T-helper 9 cell (primary cell): ENCODE data around the gene PFKFB2.
A peak's percentile ranks its signal among the peaks of the same experiment; 100 is the strongest.

Source experiments
- DNase-seq: peaks from one replicate; pipeline ENCODE4 v3.0.0-alpha.2; 2020
- total RNA-seq, 2 donors: gene quantifications; one replicate each; lab custom pipeline; 2026; lab: John Stamatoyannopoulos, UW

PFKFB2 gene
- total RNA-seq = 8.0 to 10.9 reads per million in 2 donors

DNA sequence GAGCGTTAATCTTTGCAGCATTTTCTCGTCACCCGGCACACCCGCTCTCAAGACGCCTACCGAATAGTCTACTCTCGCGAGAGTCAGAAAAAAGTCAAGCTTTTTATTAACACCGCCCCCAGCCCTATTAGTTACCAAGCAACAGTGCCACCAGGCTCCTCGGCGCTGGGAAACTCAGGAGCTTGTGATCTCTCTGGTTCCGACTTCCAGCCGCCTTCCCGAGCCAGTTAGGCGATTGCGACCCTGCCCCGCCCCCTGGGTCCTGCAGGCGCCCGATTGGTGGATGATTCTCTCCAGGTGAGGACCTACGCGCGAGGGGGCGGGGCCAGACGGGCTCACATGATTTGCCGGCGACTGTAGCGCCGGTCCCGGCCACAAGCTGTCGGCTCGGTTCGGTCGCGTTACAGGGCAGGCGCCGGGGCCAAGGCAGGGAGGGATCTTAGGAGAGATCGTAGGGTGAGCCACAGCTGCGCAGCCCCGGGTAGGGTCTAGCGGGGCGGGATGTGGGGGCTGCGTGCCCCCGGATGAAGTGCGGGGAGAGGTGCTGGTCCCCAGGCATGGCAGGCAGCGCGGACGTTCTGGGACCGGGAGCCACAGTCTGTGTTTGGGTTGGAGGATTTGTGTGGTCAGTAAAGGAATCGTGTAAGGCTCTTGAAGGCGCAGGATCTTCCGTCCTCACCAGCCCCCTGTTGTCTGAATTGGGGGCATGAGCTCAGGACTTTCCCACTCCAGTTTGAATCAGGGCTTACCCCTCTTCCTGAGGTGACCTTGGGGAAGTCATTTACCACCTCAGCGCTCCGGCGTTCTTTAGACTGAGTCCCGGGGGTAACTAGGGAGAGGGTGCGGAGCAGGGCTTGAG lies at the start of gene PFKFB2:
PFKFB2 (plus strand) TSS at position 365 of the 859 bp plus-strand sequence. CDS start 1,443 bp downstream, outside the sequence.
- DNase-seq = peak; percentile 95

DNA sequence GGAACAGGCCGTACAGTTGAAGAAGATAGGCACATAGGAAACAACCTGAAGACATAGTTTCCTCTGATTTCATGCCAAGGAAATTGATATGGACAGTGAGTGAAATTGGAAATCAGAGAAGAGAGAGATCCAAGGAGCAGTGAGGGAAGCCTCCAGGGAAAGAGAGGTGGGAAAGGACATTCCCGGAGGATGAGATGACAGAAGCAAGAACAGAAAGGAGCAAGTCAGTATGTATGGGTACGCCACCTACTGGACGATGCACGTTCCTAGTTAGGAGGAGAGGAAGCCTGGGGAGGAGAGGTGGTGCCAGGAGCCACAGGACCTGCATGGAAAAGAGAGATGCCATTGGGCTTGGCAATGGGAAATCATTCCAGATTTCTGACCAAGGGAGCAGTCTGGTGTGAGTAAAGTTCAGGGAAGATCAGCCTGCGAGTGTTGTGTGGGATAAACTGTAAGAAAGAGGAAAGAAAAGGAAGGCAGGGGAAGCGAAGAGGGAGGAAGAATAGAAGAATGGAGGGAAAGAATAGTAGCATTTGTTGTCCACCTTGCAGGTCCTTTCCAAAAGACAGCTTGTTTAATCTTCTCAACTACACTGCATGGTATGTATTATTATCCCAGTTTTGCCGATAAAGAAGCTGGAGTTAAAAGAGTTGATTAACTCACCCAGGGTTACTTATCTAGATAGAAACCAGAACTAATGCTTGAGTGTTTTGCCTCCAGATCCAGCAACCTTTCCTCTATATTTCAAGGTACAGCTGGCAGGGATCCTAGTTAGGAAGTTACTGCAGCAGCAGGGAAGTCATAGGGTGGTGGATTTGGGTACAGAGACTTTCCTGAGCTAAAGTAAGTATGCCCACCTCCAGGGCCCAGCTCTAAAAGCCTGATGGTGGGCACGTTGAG lies 47.9 kb upstream of the PFKFB2 start:
- peak; percentile 25 for DNase-seq

DNA sequence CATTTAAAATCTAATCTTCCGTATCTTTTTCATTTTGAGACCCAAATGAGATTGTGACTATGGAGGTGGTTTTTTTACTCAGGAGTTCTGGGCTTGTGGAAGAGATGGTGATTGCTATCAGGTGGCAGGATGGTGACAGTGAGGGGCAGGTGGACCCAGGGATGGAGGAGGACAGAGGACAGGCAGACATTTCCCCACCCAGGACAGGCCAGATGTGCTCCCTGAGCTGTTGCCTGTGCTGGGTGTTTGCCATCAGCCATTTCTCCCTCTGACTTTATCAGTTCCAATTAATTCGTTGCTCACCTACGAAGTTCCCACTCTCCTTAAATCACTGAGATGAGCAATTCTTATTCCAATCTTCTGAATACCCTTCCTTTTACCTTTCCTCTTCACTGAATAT lies 47.0 kb upstream of the PFKFB2 start:
- no peak for DNase-seq

DNA sequence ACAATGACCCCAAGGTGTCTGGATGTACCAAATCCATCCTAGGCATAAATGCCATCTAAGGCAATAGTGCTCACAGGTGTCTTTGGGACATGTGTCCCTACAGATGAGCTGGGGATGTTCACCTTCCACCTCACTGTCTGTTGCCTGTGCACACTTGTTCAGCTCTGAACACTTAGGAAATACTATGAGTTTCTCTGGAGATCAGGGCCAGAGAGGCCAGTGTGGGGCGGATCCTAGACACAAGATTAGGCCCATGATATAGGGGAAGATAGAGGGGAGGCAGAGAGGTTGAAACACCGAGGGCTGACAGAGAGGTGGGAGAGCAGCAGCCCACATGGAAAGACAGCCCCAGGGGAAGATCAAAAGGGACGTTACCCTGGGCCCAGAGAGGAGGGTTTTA lies 46.2 kb upstream of the PFKFB2 start:
- no peak for DNase-seq

DNA sequence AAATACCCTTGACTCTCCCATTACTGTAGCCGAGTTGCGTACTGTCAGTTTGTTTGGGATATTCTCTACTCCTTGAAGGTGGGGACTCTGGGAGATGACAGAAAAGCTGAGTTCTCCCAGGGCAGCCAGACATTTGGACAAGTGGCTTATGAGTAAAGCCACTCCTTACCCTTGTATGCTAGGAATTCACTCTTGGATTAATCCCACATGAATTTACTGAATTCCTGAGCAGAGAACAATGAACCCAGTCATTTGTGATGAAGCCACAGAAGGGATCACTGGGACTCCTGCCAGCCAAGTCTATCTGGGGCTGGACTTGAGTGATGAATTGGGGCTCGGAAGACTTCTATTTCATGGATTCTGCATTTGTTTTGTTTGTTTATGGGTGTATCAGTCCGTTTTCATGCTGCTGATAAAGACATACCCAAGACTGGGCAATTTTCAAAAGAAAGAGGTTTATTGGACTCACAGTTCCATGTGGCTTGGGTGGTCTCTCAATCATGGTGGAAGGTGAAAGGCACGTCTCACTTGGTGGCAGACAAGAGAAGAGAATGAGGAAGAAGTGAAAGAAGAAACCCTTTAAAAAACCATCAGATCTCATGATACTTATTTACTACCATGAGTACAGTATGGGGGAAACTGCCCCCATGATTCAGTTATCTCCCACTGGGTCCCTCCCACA lies 45.6 kb upstream of the PFKFB2 start:
- no peak for DNase-seq

DNA sequence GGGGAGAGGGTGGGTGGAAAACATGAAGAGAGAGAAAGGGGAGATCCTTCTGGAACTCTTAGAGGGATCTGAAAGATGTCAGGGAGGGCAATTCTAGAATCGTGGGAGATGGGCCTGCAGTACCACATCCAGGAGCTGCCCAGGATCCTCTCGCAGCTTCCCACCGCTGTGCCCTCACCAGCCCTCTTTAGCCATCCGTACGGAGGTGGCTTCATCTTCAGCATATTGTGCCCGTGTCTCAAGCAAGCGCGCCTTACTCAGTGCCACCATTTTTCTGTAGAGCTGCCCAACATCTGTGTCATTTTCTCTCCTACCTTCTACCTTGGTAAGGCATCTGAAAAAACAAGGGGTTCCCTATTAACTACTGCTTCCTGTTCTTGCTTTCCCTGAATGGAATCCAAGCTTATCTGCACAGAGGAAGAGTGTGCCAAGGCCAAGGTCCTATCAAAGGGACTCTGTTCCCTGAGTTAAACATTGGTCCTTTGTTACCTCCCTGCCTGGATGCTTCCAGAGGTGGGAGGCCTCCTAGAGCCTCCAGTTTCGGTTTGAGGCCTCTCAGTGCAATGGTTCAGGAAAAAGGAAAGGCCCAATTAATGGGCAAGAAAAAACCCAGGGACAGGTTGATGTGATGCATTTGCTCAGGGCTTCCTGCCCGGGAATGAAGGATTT lies 43.8 kb upstream of the PFKFB2 start:
- no peak for DNase-seq

DNA sequence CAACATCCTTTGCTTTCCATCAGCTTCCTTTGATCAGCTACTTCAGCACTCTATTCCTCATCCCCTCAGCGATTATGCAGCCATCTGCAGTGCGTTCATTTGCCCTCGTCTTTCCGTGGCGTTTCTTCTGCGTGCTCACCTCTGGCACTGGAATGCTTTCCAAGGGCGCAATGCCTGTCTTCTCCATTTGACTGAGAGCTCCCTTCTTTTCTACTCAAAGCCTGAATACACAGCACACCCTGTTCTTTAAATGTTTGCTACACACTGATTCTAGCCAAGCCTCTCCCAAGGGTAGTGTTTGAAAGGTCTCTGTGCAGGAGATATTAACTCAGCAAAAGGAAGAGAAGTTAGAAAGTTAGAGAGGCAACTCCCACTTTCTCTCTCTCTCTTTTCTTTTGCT lies 43.1 kb upstream of the PFKFB2 start:
- no peak for DNase-seq

DNA sequence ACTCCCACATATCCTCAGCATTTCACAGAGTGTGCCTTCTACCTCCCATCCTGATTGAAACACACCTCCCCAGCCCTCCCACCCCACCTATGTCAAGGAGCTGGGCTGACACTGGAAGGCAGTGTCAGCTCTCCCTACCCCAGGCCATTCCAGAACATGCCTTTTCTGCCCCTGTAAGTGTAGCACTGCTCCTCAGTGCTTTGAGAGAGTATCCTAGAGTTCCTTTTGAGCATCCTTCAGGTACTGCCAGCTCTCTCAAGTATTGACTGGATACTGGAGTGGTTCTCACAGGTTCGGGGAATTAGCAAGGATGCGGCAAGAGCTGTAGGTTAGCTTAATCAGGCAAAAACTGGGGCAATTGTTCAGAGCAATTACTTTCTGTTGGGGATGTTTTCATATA lies 42.3 kb upstream of the PFKFB2 start:
- DNase-seq = no peak

DNA sequence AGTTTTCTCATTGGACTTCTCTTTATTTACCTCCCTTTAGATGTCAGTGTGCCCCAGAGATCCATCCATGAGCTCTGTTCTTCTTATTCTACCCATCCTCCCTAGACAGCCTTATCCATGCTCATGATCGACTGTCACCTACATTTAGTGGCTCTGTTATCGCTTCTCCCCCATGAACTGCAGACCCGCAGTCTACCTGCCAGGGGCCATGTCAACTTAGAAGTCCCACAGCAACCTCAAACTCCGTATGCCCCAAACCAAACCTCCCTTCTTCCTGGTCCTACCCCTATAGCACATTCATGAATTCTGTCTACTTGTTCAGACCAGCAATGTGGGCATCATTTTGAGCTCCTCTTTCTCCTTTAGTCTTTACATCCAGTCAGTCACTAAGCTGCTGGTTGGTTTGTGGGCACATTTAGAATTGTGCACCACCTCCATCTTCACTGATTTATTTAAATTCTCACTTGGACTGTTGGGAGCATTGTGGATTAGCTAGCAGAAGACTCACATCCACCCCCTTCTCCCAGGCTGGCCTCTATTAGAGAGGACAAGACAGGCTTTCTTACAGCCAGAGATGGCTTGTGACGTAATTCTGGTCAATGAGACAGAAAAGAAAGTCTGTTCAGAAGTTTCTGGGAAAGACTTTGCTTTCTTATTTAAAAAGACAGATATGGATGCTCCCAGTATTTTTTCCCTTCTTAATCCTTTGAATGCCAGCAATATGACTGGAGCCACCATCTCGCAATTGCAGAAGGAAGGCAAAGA lies 39.6 kb upstream of the PFKFB2 start:
- no peak for DNase-seq

DNA sequence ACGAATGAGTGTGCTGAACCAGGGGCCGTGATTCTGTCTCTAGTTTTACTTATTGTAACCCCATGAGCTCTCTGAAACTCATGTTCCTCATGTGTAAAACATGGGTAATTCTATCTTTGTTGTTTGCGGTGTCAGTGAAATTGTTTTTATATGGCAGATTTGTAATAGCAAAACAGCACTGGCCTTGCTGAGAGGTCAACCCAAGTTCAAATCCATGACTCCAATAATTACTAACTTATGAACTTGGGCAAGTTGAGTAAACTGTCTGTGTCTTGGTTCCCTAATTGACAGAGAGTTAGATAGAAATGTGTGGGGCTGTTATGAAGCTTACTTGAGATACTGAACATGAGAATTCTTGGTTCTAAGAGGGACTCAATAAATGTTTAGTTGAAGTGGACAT lies 38.3 kb upstream of the PFKFB2 start:
- no peak for DNase-seq

DNA sequence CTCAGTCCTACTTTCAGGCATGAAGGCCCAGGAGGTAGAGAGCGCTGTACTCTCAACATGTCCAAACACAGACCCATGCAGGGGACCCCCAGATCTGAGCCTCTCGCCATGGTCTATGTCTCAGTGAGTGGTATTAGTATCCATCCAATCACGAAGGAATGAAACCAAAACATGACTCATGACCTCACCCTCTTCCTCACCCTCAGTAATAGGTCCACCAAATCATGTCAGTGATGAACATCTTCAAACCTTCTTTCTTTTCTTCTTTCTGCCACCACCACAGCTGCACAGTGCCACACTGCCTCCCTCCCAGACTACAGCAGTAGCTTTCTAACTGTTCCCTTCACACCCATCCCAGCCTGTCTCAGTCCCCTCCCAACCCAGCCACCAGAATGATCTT lies 37.3 kb upstream of the PFKFB2 start:
- DNase-seq = no peak

DNA sequence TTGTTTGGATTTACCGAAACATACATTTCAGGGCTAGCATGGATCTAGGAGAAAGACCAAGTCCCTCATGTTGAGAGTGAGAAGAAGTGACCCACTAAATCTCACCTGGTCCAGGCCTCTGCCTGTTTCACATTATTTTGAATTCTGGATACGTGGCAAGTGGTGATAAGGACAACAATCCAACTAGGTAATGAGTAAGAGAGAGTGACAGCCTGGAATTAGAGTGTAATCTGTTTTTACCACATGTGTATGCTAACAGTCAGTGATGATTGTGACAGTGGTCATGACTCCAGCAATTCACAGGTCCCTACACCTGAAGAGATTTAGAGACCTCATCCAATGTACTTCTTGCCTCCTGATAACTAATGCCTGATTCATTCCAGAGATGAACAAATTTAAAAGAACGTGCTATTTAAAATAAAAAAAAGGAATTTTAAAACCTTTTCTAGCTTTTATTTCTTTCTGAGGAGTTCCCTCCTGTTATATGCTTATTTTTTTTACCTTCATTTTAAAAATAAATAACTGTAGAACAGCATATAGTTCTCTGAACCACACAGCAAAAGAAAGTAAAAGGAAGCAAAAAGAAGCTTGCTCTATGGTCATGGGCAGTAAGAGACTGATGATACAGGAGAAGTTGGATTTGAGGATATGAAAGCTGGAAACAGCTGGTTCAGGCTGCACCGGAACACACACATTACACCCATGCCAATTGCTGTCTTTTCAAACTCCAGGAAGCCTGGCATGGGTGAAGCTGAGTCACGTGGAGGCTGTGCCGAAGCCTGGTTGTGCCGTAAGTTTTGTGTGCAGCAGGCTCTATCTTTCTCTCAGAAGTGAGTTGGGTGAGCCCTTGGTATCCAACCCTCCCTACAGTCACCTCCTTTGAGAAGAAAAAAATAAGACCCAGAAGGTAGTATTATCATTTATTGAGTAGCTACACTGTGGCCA lies 35.2 kb upstream of the PFKFB2 start:
- no peak for DNase-seq

DNA sequence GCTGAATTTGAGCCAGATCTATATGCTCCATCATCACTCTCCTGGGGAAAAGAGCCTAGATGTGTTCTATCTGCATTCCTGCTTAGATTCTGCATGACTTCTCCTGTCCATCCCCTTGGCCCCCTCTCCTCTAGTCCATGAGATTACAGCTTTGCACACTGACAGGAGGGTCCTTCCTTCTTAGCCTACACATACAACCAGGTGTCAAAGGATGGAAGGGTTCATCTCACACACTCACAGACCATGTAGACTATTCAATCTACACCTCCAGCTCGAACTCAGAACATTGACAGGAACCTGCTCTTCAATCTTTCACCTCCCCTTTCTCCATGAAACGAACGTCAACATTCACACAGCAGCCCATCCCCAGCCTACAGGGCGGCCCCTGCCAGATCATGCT lies 34.4 kb upstream of the PFKFB2 start:
- DNase-seq = no peak

DNA sequence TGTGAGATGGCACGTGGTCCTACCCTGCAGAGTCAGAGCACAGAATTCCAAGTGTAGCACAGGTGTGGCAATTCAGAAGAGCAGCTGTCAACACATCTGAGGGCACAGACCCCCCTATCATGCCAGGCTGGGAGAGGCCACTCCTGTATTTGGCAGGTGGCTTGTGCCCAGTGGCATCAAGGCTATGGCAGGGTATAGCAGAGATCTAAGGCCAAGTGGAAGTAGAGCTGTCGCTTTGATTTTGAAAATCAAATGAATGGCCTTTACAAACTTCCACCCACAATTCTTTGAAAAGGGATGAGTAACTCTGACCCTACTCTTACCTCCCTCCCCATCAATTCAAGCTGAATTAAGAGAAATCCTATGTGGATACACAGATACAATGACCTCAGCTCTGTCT lies 33.9 kb upstream of the PFKFB2 start:
- no peak for DNase-seq

DNA sequence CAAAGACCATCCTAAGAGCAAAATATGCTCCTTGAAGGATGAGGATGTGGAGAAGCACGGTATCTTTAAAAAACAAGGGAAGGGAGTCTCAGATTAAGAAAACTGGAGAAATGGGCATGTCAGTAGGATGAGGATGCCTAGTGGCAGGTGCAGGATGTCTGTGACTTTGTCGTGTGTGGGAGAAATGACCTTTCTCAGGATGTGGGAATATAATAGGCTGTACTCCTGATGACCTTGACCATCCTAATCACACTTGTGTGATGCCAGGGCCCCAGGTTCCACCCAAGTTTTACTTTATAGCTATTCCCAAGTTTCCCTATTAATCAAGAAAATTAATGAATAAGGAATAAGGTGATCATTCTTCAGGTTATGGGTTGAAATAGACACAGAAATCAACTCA lies 33.4 kb upstream of the PFKFB2 start:
- no peak for DNase-seq

DNA sequence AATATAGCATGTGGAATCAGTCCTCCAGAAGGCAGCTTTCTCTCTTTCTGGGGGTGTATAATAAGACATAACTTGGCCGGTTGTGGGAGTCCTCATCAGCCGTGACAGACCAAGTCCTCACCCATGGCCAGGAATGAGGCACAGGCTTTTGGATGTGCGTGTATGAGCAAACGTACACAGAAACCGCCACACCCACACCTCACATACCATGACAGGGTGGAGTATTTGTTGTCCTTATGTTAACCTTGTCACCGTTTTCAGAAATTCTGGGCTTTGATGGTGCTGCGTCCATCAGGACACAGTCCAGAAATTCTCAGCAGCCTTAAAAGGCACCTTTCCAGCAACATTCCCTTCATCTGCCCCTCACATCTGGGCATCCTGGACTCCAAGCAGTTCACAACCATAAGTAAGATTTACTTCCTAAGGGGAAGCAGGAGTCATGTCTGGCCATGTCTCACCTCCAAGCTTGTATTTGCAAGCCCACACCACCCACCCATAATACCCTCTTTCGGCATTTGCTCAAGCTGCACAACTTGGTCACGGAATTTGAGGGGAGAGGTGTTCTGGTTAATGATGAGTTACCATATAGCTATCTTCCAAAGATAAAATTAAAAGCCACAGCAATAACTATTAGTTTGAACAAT lies 32.9 kb upstream of the PFKFB2 start:
- DNase-seq = no peak

DNA sequence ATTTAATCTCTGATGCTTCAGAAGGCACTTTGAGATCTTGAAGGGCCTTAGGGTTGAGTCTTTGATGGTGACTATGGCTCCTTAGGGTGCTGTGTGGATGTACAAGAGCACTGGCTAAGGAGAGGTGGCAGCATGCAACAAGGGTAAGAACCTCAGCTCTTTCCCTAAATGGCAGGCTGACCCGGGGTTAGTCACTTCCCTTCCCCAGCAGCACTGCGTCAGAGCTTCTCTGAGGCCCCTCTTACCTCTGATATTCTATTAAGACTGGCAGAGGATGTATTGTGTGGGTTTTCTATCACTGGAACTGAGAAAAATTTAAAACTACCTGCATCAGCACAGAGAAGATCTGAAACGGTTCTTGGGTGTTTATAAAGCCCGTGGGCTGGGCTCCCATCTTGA lies 32.4 kb upstream of the PFKFB2 start:
- DNase-seq = no peak

DNA sequence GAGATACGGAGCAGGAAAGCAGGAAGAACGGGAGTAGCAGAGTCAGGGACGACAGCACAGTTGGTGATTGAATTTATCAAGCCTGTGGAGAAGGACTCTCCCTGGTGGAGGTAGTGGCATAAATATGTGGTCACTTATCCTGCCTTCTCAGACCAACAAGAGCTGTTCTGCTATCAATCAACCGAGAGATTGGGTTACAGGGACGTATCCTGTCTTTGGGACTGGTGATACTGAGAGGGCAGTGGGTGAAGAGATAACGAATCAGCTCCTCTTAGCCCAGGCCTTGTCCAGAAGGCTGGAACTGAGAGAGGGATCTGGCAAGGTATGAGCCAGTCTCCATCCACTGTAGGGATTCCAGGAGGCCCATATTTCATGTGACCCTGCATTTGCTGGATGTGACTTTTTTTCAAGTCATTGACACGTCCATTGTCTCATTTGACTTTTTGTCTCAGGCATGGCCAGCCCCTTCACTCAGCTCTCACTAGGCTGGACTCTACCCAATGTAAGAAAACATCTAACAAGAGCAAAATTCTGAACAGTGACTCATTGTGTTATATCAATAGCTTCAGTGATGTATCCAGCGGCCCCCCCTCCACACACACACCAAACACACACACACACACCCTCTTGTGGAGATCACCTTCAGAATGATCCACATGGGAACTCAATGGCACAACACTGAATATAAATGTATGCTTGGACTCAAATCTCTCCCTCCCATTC lies 31.8 kb upstream of the PFKFB2 start:
- no peak for DNase-seq

DNA sequence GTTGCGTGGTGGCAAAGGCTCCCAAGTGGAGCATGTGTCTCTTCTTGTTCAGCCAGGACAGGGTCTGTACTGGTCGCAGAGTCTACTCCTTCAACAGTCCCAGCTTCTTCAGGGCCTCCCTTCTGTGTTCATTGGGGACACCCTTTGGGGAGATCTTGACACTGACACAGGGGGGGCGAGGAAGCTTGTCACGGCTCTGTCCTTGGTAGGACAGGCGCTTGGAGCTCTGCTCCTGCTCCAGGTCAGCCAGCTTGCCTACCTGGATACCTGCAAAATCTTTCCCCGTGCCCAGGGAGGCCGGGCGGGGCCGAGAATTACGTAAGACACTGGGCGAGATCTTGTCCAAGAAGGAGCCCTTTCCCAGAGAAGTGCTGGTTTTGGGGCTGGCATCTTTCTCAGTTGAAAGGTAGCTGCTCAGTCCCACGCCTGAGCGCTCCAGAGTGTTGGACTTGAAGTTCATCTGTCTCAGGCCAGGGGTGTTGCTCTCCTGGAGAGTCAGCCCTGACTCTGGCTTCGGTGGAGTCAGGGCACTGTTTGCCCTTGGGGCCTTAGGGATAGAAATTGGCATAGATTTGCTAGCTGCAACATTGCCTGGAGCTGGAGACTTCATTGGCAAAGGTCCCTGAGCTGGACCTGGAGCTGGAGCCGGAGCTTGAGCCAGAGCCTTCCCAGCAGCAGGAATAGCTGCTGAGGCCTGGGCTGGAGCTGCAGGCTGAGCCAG lies 31.0 kb upstream of the PFKFB2 start:
- DNase-seq = no peak
